Stomach (tissue), 9 donors: ENCODE measurements around the gene MAN2A1. TPM values are rescaled to one million over a fixed set of nuclear protein-coding genes. Genes with fewer than 3 reads are reported as not detected.

Experiments
- DNase-seq, 2 donors: peaks; one replicate each; pipeline versions ENCODE4 v3.0.0 to v3.0.0-alpha.2; 2013 to 2019
- H3K27ac ChIP-seq, 5 donors: fragments of 200-600 bp in 4 of 5; sonication (generic) in 4 of 5; one replicate each; pipeline ENCODE4 v1.5.1; 2013 to 2019; ENCODE audit warnings: mild to moderate bottlenecking in 1 of 5, moderate library complexity in 1 of 5
- H3K27me3 ChIP-seq, 3 donors: fragments of 200-600 bp; sonication (generic); one replicate each; pipeline ENCODE4 v1.5.1; 2017 to 2019; ENCODE audit warnings: mixed run types in 1 of 3
- H3K36me3 ChIP-seq, 4 donors: fragments of 200-600 bp; sonication (generic); 1 replicate in 3 of 4; 2 replicates in 1 of 4; pipeline ENCODE4 v1.5.1; 2016 to 2019
- H3K4me1 ChIP-seq, 4 donors: fragments of 200-600 bp; sonication (generic); one replicate each; pipeline ENCODE4 v1.5.1; 2016 to 2019
- H3K4me3 ChIP-seq, 4 donors: fragments of 200-600 bp; sonication (generic) in 3 of 4; one replicate each; pipeline ENCODE4 v1.5.1; 2016 to 2019; ENCODE audit warnings: mild to moderate bottlenecking in 1 of 4
- H3K9me3 ChIP-seq, 4 donors: fragments of 200-600 bp; sonication (generic); one replicate each; pipeline ENCODE4 v1.5.1; 2016 to 2019
- EP300 ChIP-seq: sonication (generic); formaldehyde crosslinking; IDR thresholded peaks from one replicate; pipeline ENCODE4 v1.6.1; 2017; ENCODE audit warnings: antibody characterized with exemption
- POLR2A ChIP-seq, 4 donors: fragments of 450-650 bp; IDR thresholded peaks; one replicate each; pipeline ENCODE4 v1.6.1; 2016; ENCODE audit warnings: antibody characterized with exemption in 4 of 4, control low read depth in 2 of 4, mild to moderate bottlenecking in 1 of 4, moderate library complexity in 1 of 4
- POLR2AphosphoS5 ChIP-seq, 3 donors: sonication (generic); formaldehyde crosslinking; IDR thresholded peaks; one replicate each; pipeline ENCODE4 v1.6.1; 2016; ENCODE audit warnings: antibody characterized with exemption in 3 of 3
- WGBS, 5 donors: extraction: QIAGEN DNeasy Blood & Tissue Kit in 3 of 5; methylation state at CpG; one replicate each; pipeline versions ENCODE4 v1.1.5 to v1.1.7; 2013 to 2018; 5-methylcytosine and 5-hydroxymethylcytosine counted together
- intact Hi-C: fragments of 100-400 bp; cut with DNase I; formaldehyde crosslinking; loops from one replicate; pipeline ENCODE4 v1.15.1; 2023; ENCODE audit warnings: low total_unique reads
- polyA plus RNA-seq, 3 donors: library from polyadenylated mRNA; stranded (reverse); fragments of 200-250 nt; gene quantifications; one replicate each; pipeline ENCODE4 v1.2.3, GENCODE V29; 2013
- total RNA-seq, 5 donors: library from RNA; depleted of rRNA; stranded (reverse); fragments of >200 nt; gene quantifications; one replicate each; pipeline versions ENCODE4 v1.1.0 to v1.2.3, GENCODE V29; 2014 to 2016
- TF ChIP-seq, protein P1 (sequence below), 7 experiments: fragments of 450-650 bp in 4 of 7; fragments of 200-600 bp in 3 of 7; sonication (generic) in 3 of 7; IDR thresholded peaks; one replicate each; pipeline ENCODE4 v1.5.1; 2016 to 2019; ENCODE audit warnings: antibody characterized with exemption in 7 of 7, control low read depth in 2 of 7, mild to moderate bottlenecking in 1 of 7
- donor health status: healthy with polysubstance abuse.
- donor health status: Bipolar disorder and iron deficiency.
- donor health status: healthy.

MAN2A1 gene
- total and polyA plus RNA-seq, 8 donors, result 6.1 to 136 (median 33.6) TPM

DNA sequence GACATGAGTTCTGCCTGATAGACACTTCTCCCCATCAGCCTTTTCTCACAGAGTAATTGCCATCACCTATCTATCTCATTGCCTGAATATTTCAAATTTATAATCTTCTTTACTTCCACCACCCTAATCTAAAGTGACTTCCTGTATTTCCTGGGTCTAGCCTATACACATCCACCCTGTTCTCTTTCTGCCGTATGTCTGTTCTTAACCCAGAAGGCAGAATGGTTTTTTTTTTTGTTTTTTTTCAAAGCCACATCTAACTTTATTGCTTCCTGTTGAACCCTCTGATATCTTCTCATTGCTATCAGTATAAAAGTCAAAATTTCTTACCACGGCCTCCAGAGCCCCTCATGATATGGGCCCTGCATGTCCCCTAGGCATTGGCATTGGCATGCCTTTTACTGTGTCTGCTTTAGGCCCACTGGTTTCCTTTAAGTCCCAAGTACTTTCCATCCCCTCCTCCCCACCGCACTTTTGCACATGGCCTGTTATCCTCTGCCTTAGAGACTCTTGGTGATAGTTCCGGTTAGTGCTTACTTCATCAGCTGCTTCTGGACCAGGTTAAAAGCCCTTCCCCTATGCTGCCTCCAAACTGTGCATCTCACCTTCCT lies 159.9 kb downstream of the MAN2A1 start:
- Histone ChIP-seq H3K4me1 (peaks cover 0 to 15% (median 3%) of the 10 kb centered on the region in 4 donors), H3K27ac (no peak overlapping the region), H3K9me3 (no peaks in the 10 kb centered on the region), H3K36me3 (peaks cover 13 to 71% (median 67%) of the 10 kb centered on the region in 4 donors), H3K27me3 (no peaks in the 10 kb centered on the region), H3K4me3 (no peak overlapping the region)
- intact Hi-C loops, result no loop called here
- TF ChIP-seq POLR2A (IDR thresholded peaks at IDR 0.05) (no peak), POLR2AphosphoS5 (IDR thresholded peaks at IDR 0.05) (no peak), EP300 (no peak)
- TF ChIP-seq, protein P1, sequence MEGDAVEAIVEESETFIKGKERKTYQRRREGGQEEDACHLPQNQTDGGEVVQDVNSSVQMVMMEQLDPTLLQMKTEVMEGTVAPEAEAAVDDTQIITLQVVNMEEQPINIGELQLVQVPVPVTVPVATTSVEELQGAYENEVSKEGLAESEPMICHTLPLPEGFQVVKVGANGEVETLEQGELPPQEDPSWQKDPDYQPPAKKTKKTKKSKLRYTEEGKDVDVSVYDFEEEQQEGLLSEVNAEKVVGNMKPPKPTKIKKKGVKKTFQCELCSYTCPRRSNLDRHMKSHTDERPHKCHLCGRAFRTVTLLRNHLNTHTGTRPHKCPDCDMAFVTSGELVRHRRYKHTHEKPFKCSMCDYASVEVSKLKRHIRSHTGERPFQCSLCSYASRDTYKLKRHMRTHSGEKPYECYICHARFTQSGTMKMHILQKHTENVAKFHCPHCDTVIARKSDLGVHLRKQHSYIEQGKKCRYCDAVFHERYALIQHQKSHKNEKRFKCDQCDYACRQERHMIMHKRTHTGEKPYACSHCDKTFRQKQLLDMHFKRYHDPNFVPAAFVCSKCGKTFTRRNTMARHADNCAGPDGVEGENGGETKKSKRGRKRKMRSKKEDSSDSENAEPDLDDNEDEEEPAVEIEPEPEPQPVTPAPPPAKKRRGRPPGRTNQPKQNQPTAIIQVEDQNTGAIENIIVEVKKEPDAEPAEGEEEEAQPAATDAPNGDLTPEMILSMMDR (IDR thresholded peaks at IDR 0.05), result no peak
- 91 to 97% (median 94%) methylated on average over 4 of the region's 4 CpGs for WGBS, 5 donors
- no peak for DNase-seq

DNA sequence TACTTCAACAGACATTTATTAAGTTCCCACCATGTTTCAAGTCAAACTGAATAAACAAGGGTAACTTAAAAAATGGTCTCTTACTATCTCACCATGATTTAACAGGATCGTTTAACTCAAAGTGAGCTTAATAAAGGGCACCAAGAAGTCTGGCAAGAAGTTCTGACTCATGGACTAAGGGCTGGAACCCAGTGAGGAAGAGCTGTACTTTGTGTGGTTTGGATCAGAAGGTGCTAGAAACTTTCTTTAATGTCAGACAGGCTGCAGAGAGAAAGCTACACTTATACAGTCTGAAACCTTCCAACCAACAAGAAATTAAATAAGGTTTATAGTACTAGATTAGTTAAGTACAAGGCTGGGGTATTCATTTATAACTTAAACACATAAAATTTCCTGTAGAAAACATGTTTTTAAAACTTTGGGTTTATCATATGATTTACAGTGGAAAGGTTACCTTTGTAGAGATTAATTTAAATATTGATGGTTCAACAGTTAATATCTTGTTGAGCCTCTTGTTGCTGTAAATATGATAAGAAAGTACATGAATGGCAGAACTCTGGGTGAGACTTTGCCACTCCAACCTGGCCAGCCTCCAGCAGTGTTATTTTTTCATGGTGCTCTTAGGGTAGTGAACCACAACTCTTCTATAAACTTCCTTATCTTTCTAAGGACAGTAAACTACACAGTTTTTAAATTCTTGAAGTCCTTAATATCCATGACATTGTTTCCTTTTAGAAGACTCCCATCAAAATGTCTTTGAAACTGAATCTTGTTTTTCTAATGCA lies 162.8 kb downstream of the MAN2A1 start:
- Histone ChIP-seq H3K4me3 (no peak overlapping the region), H3K36me3 (peaks cover 15 to 71% (median 68%) of the 10 kb centered on the region in 4 donors), H3K9me3 (no peaks in the 10 kb centered on the region), H3K27ac (no peak overlapping the region), H3K27me3 (no peaks in the 10 kb centered on the region), H3K4me1 (peaks cover 0 to 15% (median 3%) of the 10 kb centered on the region in 4 donors)
- no peak for DNase-seq
- TF ChIP-seq POLR2A (IDR thresholded peaks at IDR 0.05) (no peak), EP300 (no peak), POLR2AphosphoS5 (IDR thresholded peaks at IDR 0.05) (no peak)
- TF ChIP-seq, protein P1 (IDR thresholded peaks at IDR 0.05), result no peak
- WGBS, 5 donors, result 68 to 81% (median 74%) methylated on average over 1 of the region's 1 CpG
- intact Hi-C loops, result no loop called here

DNA sequence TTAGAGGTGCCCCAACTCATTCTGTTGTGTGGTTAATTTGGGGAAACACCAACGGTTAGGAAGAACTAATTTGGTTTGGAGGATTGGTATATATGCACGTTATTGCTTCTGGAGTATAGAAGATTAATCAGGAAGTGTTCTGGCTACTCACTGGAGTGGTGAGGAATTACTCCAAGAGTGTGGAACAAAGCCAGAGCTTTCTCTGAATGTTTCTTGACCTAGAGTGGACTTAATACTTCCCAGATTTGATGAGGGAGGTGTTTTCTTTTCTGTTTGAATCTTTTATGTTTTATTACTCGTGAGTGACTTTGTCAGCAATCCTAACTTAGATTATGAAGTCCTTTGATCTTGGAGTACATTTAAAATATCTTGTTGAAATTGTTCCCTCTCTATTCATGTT lies 163.7 kb downstream of the MAN2A1 start:
- intact Hi-C loops, result no loop called here
- peaks cover 12 to 74% (median 67%) of the 10 kb centered on the region in 4 donors for H3K36me3 ChIP-seq
- H3K4me3 ChIP-seq, result no peak overlapping the region
- H3K27ac ChIP-seq, result no peak overlapping the region
- WGBS, 5 donors, result 14 to 54% (median 27%) methylated on average over 3 of the region's 3 CpGs
- peak in 1 of 2 donors; percentile 16 for DNase-seq
- H3K27me3 ChIP-seq, result no peaks in the 10 kb centered on the region
- H3K9me3 ChIP-seq, result no peaks in the 10 kb centered on the region
- TF ChIP-seq EP300, result no peak
- TF ChIP-seq POLR2AphosphoS5 (IDR thresholded peaks at IDR 0.05), result no peak
- no peak for TF ChIP-seq POLR2A (IDR thresholded peaks at IDR 0.05)
- TF ChIP-seq, protein P1 (IDR thresholded peaks at IDR 0.05), result no peak
- peaks cover 0 to 15% (median 3%) of the 10 kb centered on the region in 4 donors for H3K4me1 ChIP-seq

DNA sequence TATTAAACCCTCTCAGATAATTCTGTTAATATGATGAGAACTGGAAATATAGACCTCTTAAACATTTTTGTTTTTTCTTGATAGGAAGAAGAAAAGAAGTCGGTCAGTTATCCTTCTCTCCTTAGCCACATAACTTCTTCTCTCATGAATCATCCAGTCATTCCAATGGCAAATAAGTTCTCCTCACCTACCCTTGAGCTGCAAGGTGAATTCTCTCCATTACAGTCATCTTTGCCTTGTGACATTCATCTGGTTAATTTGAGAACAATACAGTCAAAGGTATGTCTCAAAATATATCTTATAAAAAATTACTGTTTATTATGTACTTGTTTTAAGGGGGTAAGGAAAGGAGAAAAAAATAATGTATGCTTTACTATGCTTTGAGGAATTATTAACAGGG lies 165.3 kb downstream of the MAN2A1 start:
- intact Hi-C loops, result no loop called here
- Histone ChIP-seq H3K4me1 (peaks cover 0 to 15% (median 3%) of the 10 kb centered on the region in 4 donors), H3K27ac (no peak overlapping the region), H3K27me3 (no peaks in the 10 kb centered on the region), H3K9me3 (no peaks in the 10 kb centered on the region), H3K4me3 (no peak overlapping the region), H3K36me3 (peaks cover 8 to 71% (median 66%) of the 10 kb centered on the region in 4 donors)
- DNase-seq, result no peak
- TF ChIP-seq, protein P1 (IDR thresholded peaks at IDR 0.05), result no peak
- TF ChIP-seq POLR2AphosphoS5 (IDR thresholded peaks at IDR 0.05) (no peak), POLR2A (IDR thresholded peaks at IDR 0.05) (no peak), EP300 (no peak)
- WGBS, 5 donors, result 87 to 98% (median 97%) methylated on average over 1 of the region's 1 CpG
